Central memory CD8-positive, alpha-beta T cell (primary cell): ENCODE data around the gene PAGE2.
"Not testable (repeated sequence)": the region's sequence is repeated elsewhere in the genome, so short reads cannot be mapped to it uniquely, and the experiment has no call there.

Experiments used
- ATAC-seq: fragments of 150-1000 bp; cut with Tn5 transposase; replicated peaks from 2 replicates; pipeline ENCODE4 v1.10.0; 2022; ENCODE audit warnings: mild to moderate bottlenecking, moderate FRiP score, moderate number of reproducible peaks; ENCODE audit not compliant: poor library complexity, severe bottlenecking; ENCODE audit errors: extremely low read depth
- DNase-seq, 2 donors: peaks; one replicate each; pipeline ENCODE4 v3.0.0; 2021; ENCODE audit warnings: low spot score in 2 of 2
- H3K27ac Mint-ChIP-seq: one replicate; pipeline ENCODE4 v1.8.0; 2022; ENCODE audit warnings: low read depth, mild to moderate bottlenecking, moderate library complexity, mixed read lengths
- H3K27me3 Mint-ChIP-seq: one replicate; pipeline ENCODE4 v1.8.0; 2022; ENCODE audit warnings: mixed read lengths
- H3K36me3 Mint-ChIP-seq: one replicate; pipeline ENCODE4 v1.8.0; 2022; ENCODE audit warnings: mild to moderate bottlenecking, moderate library complexity, mixed read lengths; ENCODE audit not compliant: insufficient read depth
- H3K4me1 Mint-ChIP-seq: one replicate; pipeline ENCODE4 v1.8.0; 2022; ENCODE audit warnings: mixed read lengths
- H3K4me3 Mint-ChIP-seq: one replicate; pipeline ENCODE4 v1.8.0; 2022; ENCODE audit warnings: mild to moderate bottlenecking, moderate library complexity, mixed read lengths
- H3K9me3 Mint-ChIP-seq: one replicate; pipeline ENCODE4 v1.8.0; 2022; ENCODE audit warnings: mixed read lengths

Gene PAGE2

GRCh38 chrX:55107262-55107661 is 18.4 kb downstream of the PAGE2 start:
- peaks cover 5% of the 10 kb centered on the region for H3K4me1 Mint-ChIP-seq
- DNase-seq, result no peak
- ATAC-seq, result no peak
- H3K27ac Mint-ChIP-seq, result no peak overlapping the region
- H3K36me3 Mint-ChIP-seq, result no peaks in the 10 kb centered on the region
- no peaks in the 10 kb centered on the region for H3K27me3 Mint-ChIP-seq
- no peaks in the 10 kb centered on the region for H3K9me3 Mint-ChIP-seq
- no peak overlapping the region for H3K4me3 Mint-ChIP-seq

- Mint-ChIP-seq H3K4me3 (no peak overlapping the region), H3K36me3 (no peaks in the 10 kb centered on the region), H3K4me1 (peaks cover 2% of the 10 kb centered on the region), H3K27ac (no peak overlapping the region), H3K9me3 (no peaks in the 10 kb centered on the region), H3K27me3 (no peaks in the 10 kb centered on the region)
- DNase-seq, result no peak
- ATAC-seq, result no peak
Measured at GRCh38 chrX:55107911-55108310, 19.1 kb downstream of the PAGE2 start.

- H3K4me3 Mint-ChIP-seq, result no peak overlapping the region
- ATAC-seq (no peak), DNase-seq (no peak)
- H3K36me3 Mint-ChIP-seq, result no peaks in the 10 kb centered on the region
- H3K4me1 Mint-ChIP-seq, result no peaks in the 10 kb centered on the region
- H3K27ac Mint-ChIP-seq, result no peak overlapping the region
- H3K9me3 Mint-ChIP-seq, result no peaks in the 10 kb centered on the region
- H3K27me3 Mint-ChIP-seq, result no peaks in the 10 kb centered on the region
Measured at GRCh38 chrX:55109306-55109705, 20.5 kb downstream of the PAGE2 start.

GRCh38 chrX:55111578-55112254 is 22.9 kb downstream of the PAGE2 start:
- no peak for DNase-seq

GRCh38 chrX:55116589-55116988 is 27.8 kb downstream of the PAGE2 start:
- H3K9me3 Mint-ChIP-seq, H3K4me3 Mint-ChIP-seq, DNase-seq, ATAC-seq, H3K27ac Mint-ChIP-seq, H3K36me3 Mint-ChIP-seq, H3K27me3 Mint-ChIP-seq: not testable (repeated sequence)
- peaks cover 27% of the 10 kb centered on the region for H3K4me1 Mint-ChIP-seq

More at GRCh38 chrX:55111578-55112254, 22.9 kb downstream of the PAGE2 start:
- no peaks in the 10 kb centered on the region for H3K4me1 Mint-ChIP-seq
- H3K27ac Mint-ChIP-seq, result no peak overlapping the region
- no peaks in the 10 kb centered on the region for H3K36me3 Mint-ChIP-seq
- H3K27me3 Mint-ChIP-seq, result no peaks in the 10 kb centered on the region
- ATAC-seq, result no peak
- no peak overlapping the region for H3K4me3 Mint-ChIP-seq
- H3K9me3 Mint-ChIP-seq, result no peaks in the 10 kb centered on the region

- Mint-ChIP-seq H3K36me3 (no peaks in the 10 kb centered on the region), H3K4me3 (peak overlapping the region; percentile 16), H3K4me1 (peaks cover 27% of the 10 kb centered on the region), H3K9me3 (no peaks in the 10 kb centered on the region), H3K27me3 (peaks cover 4% of the 10 kb centered on the region), H3K27ac (no peak overlapping the region)
- ATAC-seq (peak; percentile 92), DNase-seq (peak in 1 of 2 donors; percentile 8)
Measured at GRCh38 chrX:55118574-55118973, 29.8 kb downstream of the PAGE2 start.

GRCh38 chrX:55119271-55119670 is 30.5 kb downstream of the PAGE2 start:
- no peak for ATAC-seq
- Mint-ChIP-seq H3K27me3 (peaks cover 8% of the 10 kb centered on the region), H3K36me3 (no peaks in the 10 kb centered on the region), H3K27ac (peak overlapping the region; percentile 55), H3K9me3 (no peaks in the 10 kb centered on the region), H3K4me3 (peak overlapping the region; percentile 72), H3K4me1 (peaks cover 27% of the 10 kb centered on the region)
- no peak for DNase-seq

- H3K27ac Mint-ChIP-seq, result peak overlapping the region; percentile 55
Measured at GRCh38 chrX:55119712-55120111, 30.9 kb downstream of the PAGE2 start.

GRCh38 chrX:55120761-55121358 is 32.0 kb downstream of the PAGE2 start:
- no peaks in the 10 kb centered on the region for H3K36me3 Mint-ChIP-seq
- H3K4me1 Mint-ChIP-seq, result peaks cover 27% of the 10 kb centered on the region
- H3K27ac Mint-ChIP-seq, result peak overlapping the region; percentile 62
- no peaks in the 10 kb centered on the region for H3K9me3 Mint-ChIP-seq
- DNase-seq, result no peak
- H3K27me3 Mint-ChIP-seq, result peaks cover 8% of the 10 kb centered on the region
- ATAC-seq, result no peak
- H3K4me3 Mint-ChIP-seq, result no peak overlapping the region

More at GRCh38 chrX:55119712-55120111, 30.9 kb downstream of the PAGE2 start:
- Mint-ChIP-seq H3K9me3 (no peaks in the 10 kb centered on the region), H3K27me3 (peaks cover 8% of the 10 kb centered on the region), H3K36me3 (no peaks in the 10 kb centered on the region), H3K4me3 (peak overlapping the region; percentile 72), H3K4me1 (peaks cover 27% of the 10 kb centered on the region)
- ATAC-seq (no peak), DNase-seq (no peak)

- H3K4me1 Mint-ChIP-seq, result peaks cover 21% of the 10 kb centered on the region
- H3K27ac Mint-ChIP-seq, result no peak overlapping the region
- H3K27me3 Mint-ChIP-seq, result peaks cover 8% of the 10 kb centered on the region
- ATAC-seq, result no peak
- H3K4me3 Mint-ChIP-seq, result no peak overlapping the region
- H3K36me3 Mint-ChIP-seq, result no peaks in the 10 kb centered on the region
- no peaks in the 10 kb centered on the region for H3K9me3 Mint-ChIP-seq
- DNase-seq, result no peak
Measured at GRCh38 chrX:55123900-55124299, 35.1 kb downstream of the PAGE2 start.

GRCh38 chrX:55127692-55128091 is 38.9 kb downstream of the PAGE2 start:
- peaks cover 8% of the 10 kb centered on the region for H3K27me3 Mint-ChIP-seq
- ATAC-seq, result no peak
- no peaks in the 10 kb centered on the region for H3K9me3 Mint-ChIP-seq
- no peaks in the 10 kb centered on the region for H3K36me3 Mint-ChIP-seq
- H3K27ac Mint-ChIP-seq, result no peak overlapping the region
- H3K4me3 Mint-ChIP-seq, result no peak overlapping the region
- no peak for DNase-seq
- H3K4me1 Mint-ChIP-seq, result no peaks in the 10 kb centered on the region

- DNase-seq (no peak), ATAC-seq (no peak)
- H3K36me3 Mint-ChIP-seq, result no peaks in the 10 kb centered on the region
- no peaks in the 10 kb centered on the region for H3K27me3 Mint-ChIP-seq
- no peak overlapping the region for H3K27ac Mint-ChIP-seq
- H3K9me3 Mint-ChIP-seq, result no peaks in the 10 kb centered on the region
- no peaks in the 10 kb centered on the region for H3K4me1 Mint-ChIP-seq
- no peak overlapping the region for H3K4me3 Mint-ChIP-seq
Measured at GRCh38 chrX:55129361-55129760, 40.5 kb downstream of the PAGE2 start.

GRCh38 chrX:55130481-55130880 is 41.7 kb downstream of the PAGE2 start:
- DNase-seq (no peak), ATAC-seq (no peak)
- Mint-ChIP-seq H3K27me3 (no peaks in the 10 kb centered on the region), H3K27ac (no peak overlapping the region), H3K4me3 (no peak overlapping the region), H3K9me3 (no peaks in the 10 kb centered on the region), H3K4me1 (no peaks in the 10 kb centered on the region), H3K36me3 (no peaks in the 10 kb centered on the region)
